HG02678 (cell line): ENCODE results near the gene KLHL2.

ENCODE experiments used
- ATAC-seq: cut with Tn5 transposase; IDR thresholded peaks from one replicate; pipeline ENCODE4 v1.9.1; 2021; ENCODE audit warnings: mild to moderate bottlenecking, moderate library complexity; ENCODE audit not compliant: unreplicated experiment

Gene KLHL2

GRCh38 chr4:165286619-165287340, 79.4 kb downstream of the KLHL2 start:
- peak; percentile 75 for ATAC-seq

GRCh38 chr4:165288226-165288625, 80.9 kb downstream of the KLHL2 start:
- ATAC-seq = peak; percentile 42

DNA sequence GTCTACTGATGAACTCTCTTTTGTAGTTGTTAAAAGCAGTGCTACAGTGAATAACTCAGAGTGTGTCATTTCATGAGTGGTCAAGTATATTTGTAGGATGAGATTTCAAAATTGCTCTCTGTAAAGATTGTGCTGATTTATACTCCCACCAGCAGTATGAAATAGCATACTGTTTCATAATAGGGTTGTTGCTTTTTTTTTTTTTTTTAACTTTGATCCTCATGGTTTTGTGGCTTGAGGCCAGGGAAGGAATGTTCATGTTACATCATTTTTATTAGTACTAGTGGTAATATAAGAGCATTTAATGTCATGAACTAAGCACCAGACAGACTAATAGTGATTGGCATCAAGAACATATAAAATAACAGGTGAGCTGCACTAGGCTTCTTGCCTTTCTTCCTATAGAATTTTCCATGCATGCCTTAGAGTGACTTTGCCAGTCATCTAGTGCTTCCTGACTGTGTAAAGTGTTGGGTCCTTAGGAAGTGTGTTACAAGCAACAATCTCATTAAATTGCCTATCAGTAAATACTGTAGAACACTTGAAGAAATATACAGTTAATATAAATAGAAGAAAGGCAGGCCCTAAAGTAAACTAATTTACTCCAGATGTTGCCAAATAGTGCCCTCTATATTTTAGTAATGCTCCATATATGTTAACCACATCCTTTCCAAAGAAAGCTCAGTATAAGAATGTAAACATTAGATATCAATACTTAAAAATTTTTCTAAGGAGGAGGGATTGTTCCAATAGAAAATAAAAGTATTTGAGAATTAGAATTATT, 81.5 kb downstream of the KLHL2 start:
- peak; percentile 16 for ATAC-seq

GRCh38 chr4:165289423-165289785, 82.0 kb downstream of the KLHL2 start:
- ATAC-seq = no peak

DNA sequence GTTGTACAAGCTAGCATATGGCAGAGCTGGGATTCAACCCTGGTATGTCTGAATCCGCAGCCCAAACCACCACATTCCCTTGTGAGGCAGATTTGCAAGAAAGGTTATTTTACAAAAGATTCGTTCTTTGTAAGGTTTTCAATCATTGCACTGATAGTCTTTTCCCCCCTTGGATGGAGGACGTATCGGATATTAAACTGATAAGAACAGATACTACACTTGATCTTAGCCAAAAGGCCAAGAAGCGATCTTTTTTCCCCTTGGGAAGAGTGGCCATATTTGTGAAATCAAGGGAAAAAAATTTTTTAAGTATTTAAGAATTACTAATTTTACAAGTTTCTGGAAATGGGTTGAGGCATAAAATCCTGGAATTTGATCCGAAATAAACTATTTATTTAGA, 85.7 kb downstream of the KLHL2 start:
- ATAC-seq = no peak

DNA sequence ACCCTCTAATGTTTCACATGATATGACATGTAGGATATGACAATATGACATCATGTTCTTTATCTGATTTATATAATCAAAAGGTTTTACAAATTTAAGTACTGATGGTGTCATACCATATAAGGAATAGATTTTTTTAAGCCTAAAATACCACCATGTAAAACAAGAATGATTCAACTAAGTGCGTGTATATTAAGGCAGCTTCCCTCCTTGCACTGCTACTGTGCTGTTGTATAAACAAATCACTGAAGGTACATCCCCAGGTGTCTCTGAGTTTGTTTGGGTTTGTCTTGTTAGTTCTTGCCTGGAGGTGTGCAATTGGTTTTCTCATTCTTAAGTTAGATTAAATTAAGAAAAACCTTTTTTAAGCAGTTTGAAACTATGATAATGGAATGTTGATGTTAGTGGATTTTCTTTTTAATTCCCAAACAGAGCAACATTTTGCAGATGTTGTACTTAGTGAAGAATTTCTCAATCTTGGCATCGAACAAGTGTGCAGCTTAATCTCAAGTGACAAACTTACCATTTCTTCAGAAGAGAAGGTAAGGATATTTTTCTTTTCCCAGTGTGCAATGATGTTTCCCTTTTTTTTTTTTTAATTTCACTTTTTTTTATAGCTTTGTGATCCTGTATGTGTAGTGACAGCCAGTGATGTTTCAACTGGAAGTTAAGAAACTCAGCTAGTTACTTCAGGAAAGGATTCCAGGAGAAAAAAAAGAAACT, 86.7 kb downstream of the KLHL2 start:
- no peak for ATAC-seq

- ATAC-seq = peak; percentile 94
These were observed 87.5 kb downstream of the KLHL2 start for GRCh38 chr4:165294907-165295306.

- ATAC-seq = no peak
These were observed 90.3 kb downstream of the KLHL2 start for GRCh38 chr4:165297626-165298025.

GRCh38 chr4:165299399-165300060, 92.2 kb downstream of the KLHL2 start:
- no peak for ATAC-seq

DNA sequence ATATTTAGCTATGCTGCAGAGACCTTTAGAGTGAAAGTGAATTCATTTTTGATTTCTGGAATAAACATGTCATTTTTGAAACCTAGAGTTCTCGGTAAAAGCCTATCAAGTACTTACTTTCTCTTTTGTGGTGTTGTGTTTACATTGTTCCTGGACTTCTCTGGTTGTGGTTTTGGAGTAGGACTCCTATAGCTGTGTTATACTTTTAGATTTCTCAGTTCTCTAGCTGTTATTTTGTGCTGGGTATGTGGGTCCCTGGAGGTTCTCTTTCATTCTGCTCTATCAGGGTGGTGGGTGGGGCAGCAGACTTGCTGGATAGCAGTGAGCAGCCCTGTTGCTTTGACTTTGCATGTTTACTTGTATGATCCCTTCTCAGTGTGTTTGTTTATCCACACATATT, 94.5 kb downstream of the KLHL2 start:
- peak; percentile 78 for ATAC-seq

- no peak for ATAC-seq
These were observed 95.3 kb downstream of the KLHL2 start for GRCh38 chr4:165302658-165303057.

DNA sequence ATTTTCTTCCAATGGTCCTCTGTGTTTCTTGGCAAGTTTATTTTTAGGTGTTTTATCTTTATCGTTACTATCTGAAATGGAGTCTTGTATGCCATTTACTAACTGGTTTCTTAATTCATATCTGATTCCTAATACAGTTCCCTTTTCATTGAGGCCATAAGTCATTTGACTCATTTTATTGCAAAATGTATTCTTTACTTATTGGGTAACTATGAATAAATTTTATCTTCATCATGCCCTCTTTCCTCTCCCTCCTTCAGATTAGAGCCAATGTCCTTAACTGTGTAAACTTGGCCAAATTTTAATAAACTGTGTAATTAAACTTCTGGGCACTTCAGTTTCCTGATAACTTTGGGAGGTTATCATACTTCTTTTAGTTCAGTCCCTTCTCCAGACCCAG, 100.8 kb downstream of the KLHL2 start:
- ATAC-seq = no peak

GRCh38 chr4:165308606-165309005, 101.2 kb downstream of the KLHL2 start:
- ATAC-seq = no peak

- ATAC-seq = no peak
These were observed 102.1 kb downstream of the KLHL2 start for GRCh38 chr4:165309456-165309855.

GRCh38 chr4:165312506-165312905, 105.1 kb downstream of the KLHL2 start:
- no peak for ATAC-seq

DNA sequence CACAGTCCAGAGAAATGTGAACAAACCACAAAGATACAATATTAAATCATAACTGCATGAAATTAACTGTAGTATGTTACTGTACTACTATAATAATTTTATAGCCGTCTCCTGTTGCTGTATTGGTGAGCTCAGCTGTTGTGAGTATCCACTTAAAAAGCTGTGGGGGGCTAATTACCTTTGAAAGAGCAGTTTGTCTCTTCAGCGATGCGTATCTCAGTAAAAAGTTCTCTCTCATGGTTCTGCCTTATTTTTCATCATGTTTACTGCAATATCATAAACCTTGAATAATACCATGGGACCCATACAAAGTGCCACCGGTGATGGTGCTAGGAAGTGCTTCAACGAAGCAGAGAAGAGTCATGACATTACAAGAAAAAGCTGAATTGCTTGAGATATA, 111.7 kb downstream of the KLHL2 start:
- ATAC-seq = no peak

DNA sequence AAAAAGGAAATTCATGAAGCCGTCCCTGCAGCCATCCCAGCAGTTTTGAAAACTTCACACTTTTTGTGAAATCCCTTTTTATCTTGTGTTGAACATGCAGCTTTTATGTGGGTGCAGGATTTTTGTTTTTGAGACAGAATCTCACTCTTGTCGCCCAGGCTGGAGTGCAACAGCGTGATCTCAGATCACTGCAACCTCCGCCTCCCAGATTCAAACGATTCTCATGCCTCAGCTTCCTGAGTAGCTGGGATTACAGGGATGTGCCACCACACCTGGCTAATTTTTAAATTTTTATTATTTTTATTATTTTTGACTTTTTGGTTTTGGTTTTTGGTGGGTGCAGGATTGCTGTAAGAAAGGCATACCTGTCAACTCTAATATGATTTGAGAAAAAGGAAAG, 112.1 kb downstream of the KLHL2 start:
- no peak for ATAC-seq

DNA sequence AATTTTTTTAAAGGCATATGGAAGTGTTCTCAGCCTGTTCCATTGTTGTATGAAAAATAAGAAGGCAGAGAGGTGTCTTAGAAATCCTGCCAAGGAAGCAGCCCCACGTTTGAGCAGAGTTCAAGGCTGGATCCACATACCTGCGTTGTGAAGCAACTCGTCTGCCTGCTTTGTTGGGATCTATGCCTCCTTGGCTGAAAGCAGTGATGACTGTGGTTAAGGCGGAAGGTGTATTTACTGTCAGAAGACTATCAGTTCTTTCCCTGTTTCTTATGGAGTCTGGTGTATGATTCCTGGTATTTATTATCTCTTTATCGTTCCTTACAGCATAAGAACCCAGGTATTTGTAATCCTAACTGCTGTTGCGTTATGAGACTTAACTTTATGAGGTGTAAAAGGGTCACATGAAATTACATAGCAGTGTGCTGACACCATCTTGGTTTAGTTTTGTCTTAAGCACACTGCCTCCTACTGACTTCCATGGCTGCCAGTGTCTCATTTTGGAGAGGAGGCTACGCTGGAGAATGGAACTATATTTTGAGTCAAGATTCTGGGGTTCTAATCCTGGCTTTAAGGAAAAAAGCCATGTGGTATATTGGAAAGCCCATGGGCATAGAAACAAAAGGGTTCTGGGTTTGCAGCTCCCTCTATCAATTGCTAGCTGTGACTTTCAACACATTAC, 117.0 kb downstream of the KLHL2 start:
- no peak for ATAC-seq

DNA sequence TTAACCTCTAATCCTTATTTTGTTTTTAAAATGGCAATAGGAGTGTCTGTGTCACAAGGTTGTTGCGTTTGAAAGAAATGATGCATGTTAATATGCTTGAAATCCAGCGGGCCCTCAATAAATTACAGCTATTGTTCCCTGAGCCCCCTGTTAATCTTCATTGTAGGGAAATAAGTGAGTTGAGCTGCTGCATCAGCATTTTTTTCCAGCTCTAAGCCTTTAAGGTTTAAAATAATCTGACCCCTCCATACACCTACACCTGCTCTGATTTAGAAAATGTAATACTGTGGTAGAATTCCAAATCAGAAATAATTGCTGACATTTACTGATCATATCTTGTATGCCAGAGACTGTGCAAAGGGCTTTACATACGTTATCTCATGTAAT, 117.5 kb downstream of the KLHL2 start:
- ATAC-seq = no peak

DNA sequence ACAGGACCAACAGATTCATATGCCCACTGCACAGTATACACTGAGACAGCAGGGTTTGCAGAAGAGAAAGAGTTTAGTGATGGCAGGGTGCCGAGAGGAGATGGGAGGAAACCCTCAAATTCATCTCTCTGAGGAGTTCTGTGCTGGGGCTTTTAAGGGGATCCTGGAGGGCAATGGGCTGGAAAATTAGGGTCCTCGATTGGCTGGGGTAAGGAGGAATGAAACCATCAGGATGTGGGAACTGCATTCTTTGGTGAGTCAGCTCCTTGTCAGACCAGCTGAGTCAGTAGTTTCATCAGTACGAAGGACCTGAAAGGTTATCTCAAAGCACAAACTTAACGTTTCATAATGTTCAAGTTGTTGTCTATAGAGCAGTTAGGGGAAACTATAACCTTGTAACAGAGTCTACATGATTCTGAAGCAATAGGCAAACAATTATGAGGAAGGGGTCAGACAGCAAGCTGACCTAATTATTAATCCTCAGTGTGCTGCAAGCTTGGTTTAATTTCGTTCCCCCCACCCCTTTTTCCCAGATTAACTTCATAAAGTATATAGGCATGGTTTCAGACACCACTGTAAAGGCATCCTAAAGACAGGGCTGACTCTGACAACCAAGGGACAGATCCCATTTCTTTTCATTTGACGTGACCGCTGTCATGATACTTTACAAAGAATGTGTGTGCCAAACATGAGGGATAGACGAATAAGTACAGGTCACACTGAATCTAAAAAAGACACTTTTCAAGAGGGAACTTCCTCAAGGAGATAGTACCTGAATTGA, 118.6 kb downstream of the KLHL2 start:
- no peak for ATAC-seq
